GM19463 (cell line): Measurements from ENCODE around the gene ZNF880.
A peak's percentile ranks its signal among the peaks of the same experiment; 100 is the strongest.
"Not testable (repeated sequence)": the region's sequence is repeated elsewhere in the genome, so short reads cannot be mapped to it uniquely, and the experiment has no call there.

ENCODE experiments used
- ATAC-seq: cut with Tn5 transposase; IDR thresholded peaks from one replicate; pipeline ENCODE4 v1.9.1; 2021; ENCODE audit warnings: mild to moderate bottlenecking, moderate library complexity; ENCODE audit not compliant: unreplicated experiment

ZNF880 gene

GRCh38 chr19:52369559-52370340, at the start of gene ZNF880:
Gene ZNF880 (plus strand): TSS chr19:52369923. CDS start chr19:52369966, 43 bp downstream.
- peak; percentile 72 for ATAC-seq

- no peak for ATAC-seq
These were observed 47.3 kb upstream of the ZNF880 start for GRCh38 chr19:52322429-52322828.

GRCh38 chr19:52331757-52332156, 38.0 kb upstream of the ZNF880 start:
- no peak for ATAC-seq

- ATAC-seq = peak; percentile 27
These were observed 34.0 kb upstream of the ZNF880 start for GRCh38 chr19:52335768-52336116.

GRCh38 chr19:52336117-52336790, 33.5 kb upstream of the ZNF880 start, which contains the start of gene ZNF610:
Gene ZNF610 (plus strand): TSS chr19:52336243. CDS start chr19:52349173, 12,930 bp downstream.
- peak; percentile 77 for ATAC-seq

- no peak for ATAC-seq
These were observed 32.8 kb upstream of the ZNF880 start for GRCh38 chr19:52336791-52337381.

GRCh38 chr19:52339022-52339421, 30.7 kb upstream of the ZNF880 start:
- ATAC-seq = not testable (repeated sequence)

- ATAC-seq = no peak
These were observed 26.2 kb upstream of the ZNF880 start for GRCh38 chr19:52343548-52343947.

GRCh38 chr19:52345162-52345561, 24.6 kb upstream of the ZNF880 start:
- no peak for ATAC-seq

GRCh38 chr19:52351512-52351911, 18.2 kb upstream of the ZNF880 start:
- no peak for ATAC-seq

GRCh38 chr19:52366414-52366824, 3.3 kb upstream of the ZNF880 start:
- ATAC-seq = no peak

- ATAC-seq = no peak
These were observed 603 bp downstream of the ZNF880 start for GRCh38 chr19:52370341-52370710.

- no peak for ATAC-seq
These were observed 21.4 kb downstream of the ZNF880 start for GRCh38 chr19:52391135-52391534.

- ATAC-seq = no peak
These were observed 27.8 kb downstream of the ZNF880 start, which contains the start of gene ZNF528 for GRCh38 chr19:52397310-52398080. Gene ZNF528 (plus strand): TSS chr19:52397849. CDS start chr19:52402014, 4,165 bp downstream.

GRCh38 chr19:52398081-52398441, 28.3 kb downstream of the ZNF880 start:
- ATAC-seq = no peak

GRCh38 chr19:52410276-52410675, 40.6 kb downstream of the ZNF880 start:
- ATAC-seq = no peak

GRCh38 chr19:52415711-52416110, 46.0 kb downstream of the ZNF880 start:
- ATAC-seq = no peak

- no peak for ATAC-seq
These were observed 59.2 kb downstream of the ZNF880 start, which contains the start of gene ZNF534 for GRCh38 chr19:52428937-52429336. Gene ZNF534 (plus strand): TSS chr19:52429148. CDS start chr19:52431475, 2,327 bp downstream.
